ENCODE measurements around the gene ARFGAP1. TPM values are rescaled to one million over a fixed set of nuclear protein-coding genes. Genes with fewer than 3 reads are reported as not detected.

ARFGAP1 gene
- total and polyA plus RNA-seq, 2 of the 4 experiments (the other 2 are of a cell fraction) = 59.1 to 194 TPM

GRCh38 chr20:63303095-63303666 is 30.6 kb downstream of the ARFGAP1 start:
- H2AK5ac ChIP-seq (ENCODE audit: low read depth, low read length) = no peak overlapping the region
- no peak overlapping the region for H3K4ac ChIP-seq (ENCODE audit: low read depth, low read length)
- no peak overlapping the region for H3K27ac ChIP-seq (ENCODE audit: insufficient read depth, low read length)
- H2AFZ ChIP-seq (replicated peaks; ENCODE audit: low read length, poor library complexity) = no peak overlapping the region
- H4K91ac ChIP-seq (ENCODE audit: insufficient read depth, low read depth, low read length) = no peak overlapping the region
- in situ Hi-C loops (cut with MboI; ENCODE audit: low sequenced_read_pairs) (no loop called here), dilution Hi-C loops (cut with HindIII; ENCODE audit: low sequenced_read_pairs, unreplicated experiment) (no loop called here), intact Hi-C loops (cut with micrococcal nuclease) (no loop called here)
- H3K9ac ChIP-seq (ENCODE audit: low read depth, low read length) = no peak overlapping the region
- H3K36me3 ChIP-seq (ENCODE audit: control insufficient read depth, insufficient read depth, low read length) = no peaks in the 10 kb centered on the region
- WGBS, 2 experiments (ENCODE audit: extremely low coverage in 2 of 2, insufficient read length in 1 of 2) = no CpG with 5 or more reads among the region's 5 CpGs
- peaks cover 2% of the 10 kb centered on the region; the same call in 1 of the 2 replicates for H3K9me3 ChIP-seq (ENCODE audit: control insufficient read depth, insufficient read depth, low read length)
- H3K9me1 ChIP-seq (ENCODE audit: insufficient read depth, low read length) = no peaks in the 10 kb centered on the region
- H3K4me1 ChIP-seq (ENCODE audit: control insufficient read depth, insufficient read depth, low read length) = no peaks in the 10 kb centered on the region
- ChIA-PET POLR2A (ENCODE audit: unreplicated experiment) (no interaction called here), CTCF (no interaction called here)
- DNase-seq (no peak), ATAC-seq (ENCODE audit: low read depth) (no peak)
- H3K18ac ChIP-seq (ENCODE audit: low read depth, low read length) = no peak overlapping the region
- H2BK120ac ChIP-seq (ENCODE audit: low read depth, low read length) = no peak overlapping the region
- no peak overlapping the region for H3K14ac ChIP-seq (replicated peaks; ENCODE audit: low read depth, low read length)
- H4K20me1 ChIP-seq (ENCODE audit: insufficient read depth, low read length) = no peaks in the 10 kb centered on the region
- no peak overlapping the region for H3K23ac ChIP-seq (ENCODE audit: low read depth, low read length)
- no peak overlapping the region for H3K56ac ChIP-seq (ENCODE audit: extremely low read depth, insufficient read depth, low read length)
- no peak for TF ChIP-seq SMC3 (IDR thresholded peaks at IDR 0.05; ENCODE audit: low read depth, low read length)
- no peak overlapping the region for H2BK20ac ChIP-seq (ENCODE audit: low read depth, low read length)
- no peak overlapping the region for H3K4me3 ChIP-seq (ENCODE audit: insufficient read depth, low read depth, low read length)
- H2BK5ac ChIP-seq (ENCODE audit: low read depth, low read length, poor library complexity, severe bottlenecking) = no peak overlapping the region
- no peaks in the 10 kb centered on the region for H3K79me1 ChIP-seq (ENCODE audit: low read depth in 1 of 2, low read length in 2 of 2)
- BruUV-seq (replicated peaks) = no TSS peak
- no peak overlapping the region for H2BK15ac ChIP-seq (ENCODE audit: low read depth, low read length)
- H2AK9ac ChIP-seq (replicated peaks; ENCODE audit: low read depth, low read length, poor library complexity) = no peak overlapping the region
- H4K5ac ChIP-seq (ENCODE audit: low read depth, low read length) = no peak overlapping the region
- H3K4me2 ChIP-seq (ENCODE audit: low read depth, low read length) = no peak overlapping the region
- no peak overlapping the region for H4K8ac ChIP-seq (ENCODE audit: low read depth in 2 of 2, low read length in 2 of 2)
- H3K27me3 ChIP-seq (ENCODE audit: control insufficient read depth, insufficient read depth, low read length) = peaks cover 26% of the 10 kb centered on the region
